Uterus (tissue), 4 donors: ENCODE measurements around the gene PKD1. TPM values are rescaled to one million over a fixed set of nuclear protein-coding genes. Genes with fewer than 3 reads are reported as not detected.

Experiments
- DNase-seq, 2 donors: peaks; one replicate each; pipeline ENCODE4 v3.0.0-alpha.2; 2019 to 2020
- H3K27ac ChIP-seq, 2 donors: fragments of 200-600 bp; sonication (generic); 1 replicate in 1 of 2; 2 replicates in 1 of 2; pipeline ENCODE4 v1.5.1; 2016 to 2018
- H3K27me3 ChIP-seq, 2 donors: fragments of 200-600 bp; sonication (generic); one replicate each; pipeline ENCODE4 v1.5.1; 2018 to 2019; ENCODE audit warnings: control low read depth in 1 of 2
- H3K36me3 ChIP-seq, 2 donors: fragments of 200-600 bp; sonication (generic); one replicate each; pipeline ENCODE4 v1.5.1; 2019; ENCODE audit warnings: control low read depth in 1 of 2
- H3K4me1 ChIP-seq, 2 donors: fragments of 200-600 bp; sonication (generic); one replicate each; pipeline ENCODE4 v1.5.1; 2018 to 2019; ENCODE audit warnings: control low read depth in 1 of 2
- H3K4me3 ChIP-seq, 2 donors: fragments of 200-600 bp; sonication (generic); 1 replicate in 1 of 2; 2 replicates in 1 of 2; pipeline ENCODE4 v1.5.1; 2018 to 2019; ENCODE audit warnings: mild to moderate bottlenecking in 1 of 2
- H3K9me3 ChIP-seq, 2 donors: fragments of 200-600 bp; sonication (generic); one replicate each; pipeline ENCODE4 v1.5.1; 2019; ENCODE audit warnings: control low read depth in 1 of 2
- CTCF ChIP-seq, 4 experiments: fragments of 200-600 bp in 2 of 4; fragments of 450-650 bp in 2 of 4; sonication (generic) in 2 of 4; IDR thresholded peaks; one replicate each; pipeline ENCODE4 v1.5.1; 2016 to 2019; ENCODE audit warnings: antibody characterized with exemption in 4 of 4, mild to moderate bottlenecking in 2 of 4, moderate library complexity in 1 of 4
- POLR2A ChIP-seq, 2 donors: fragments of 450-650 bp; IDR thresholded peaks; one replicate each; pipeline ENCODE4 v1.6.1; 2016; ENCODE audit warnings: antibody characterized with exemption in 2 of 2, mild to moderate bottlenecking in 1 of 2, moderate library complexity in 1 of 2
- intact Hi-C: fragments of 100-400 bp; cut with DNase I; formaldehyde crosslinking; loops from one replicate; pipeline ENCODE4 v1.15.1; 2023; ENCODE audit warnings: low total_unique reads
- total RNA-seq, 4 donors: library from RNA; depleted of rRNA in 3 of 4; stranded (reverse); fragments of >200 nt in 3 of 4; gene quantifications; one replicate each; pipeline versions ENCODE4 v1.1.0 to v1.2.4, GENCODE V29; 2014 to 2023
- donor health status: DM: yes; HTN: yes; CAD: no.

PKD1 gene
- total RNA-seq, 4 donors from 2014 or later, result 149 to 383 (median 197) TPM

GRCh38 chr16:2149630-2150417, 14.1 kb upstream of the PKD1 start:
- intact Hi-C loops, result loop anchor here (10.0 kb wide), 2 partner anchors 45 to 65 kb away; partner anchors contain the start of genes BRICD5 and PGP
- H3K36me3 ChIP-seq, result no peaks in the 10 kb centered on the region

GRCh38 chr16:2148714-2149629, 13.3 kb upstream of the PKD1 start:
- peak in 1 of 4 experiments; percentile 39 for TF ChIP-seq CTCF (IDR thresholded peaks at IDR 0.05)
- TF ChIP-seq POLR2A (IDR thresholded peaks at IDR 0.05), result no peak
- Histone ChIP-seq H3K9me3 (no peaks in the 10 kb centered on the region), H3K4me3 (peak overlapping the region in 1 of 2 donors; percentile 28), H3K4me1 (peaks cover 4 to 31% of the 10 kb centered on the region in 2 donors), H3K27ac (no peak overlapping the region), H3K36me3 (no peaks in the 10 kb centered on the region), H3K27me3 (no peaks in the 10 kb centered on the region)
- no peak for DNase-seq
- intact Hi-C loops, result no loop called here

More at GRCh38 chr16:2149630-2150417, 14.1 kb upstream of the PKD1 start:
- Histone ChIP-seq H3K9me3 (no peaks in the 10 kb centered on the region), H3K27ac (no peak overlapping the region), H3K4me3 (no peak overlapping the region), H3K4me1 (peaks cover 4 to 34% of the 10 kb centered on the region in 2 donors), H3K27me3 (no peaks in the 10 kb centered on the region)
- no peak for TF ChIP-seq POLR2A (IDR thresholded peaks at IDR 0.05)
- TF ChIP-seq CTCF (IDR thresholded peaks at IDR 0.05), result no peak
- no peak for DNase-seq

GRCh38 chr16:2147981-2148671, 12.4 kb upstream of the PKD1 start, which contains the start of gene RAB26:
Gene RAB26, plus strand, starts transcription at chr16:2148625. Its CDS starts 159 bp downstream, at chr16:2148784.
- Histone ChIP-seq H3K36me3 (no peaks in the 10 kb centered on the region), H3K4me1 (peaks cover 4 to 27% of the 10 kb centered on the region in 2 donors), H3K27me3 (no peaks in the 10 kb centered on the region), H3K27ac (peak within 1 kb of the TSS; percentile 59 to 61), H3K4me3 (peak within 1 kb of the TSS; percentile 17 to 34), H3K9me3 (no peaks in the 10 kb centered on the region)
- intact Hi-C loops, result no loop called here
- DNase-seq, result peak; percentile 66 to 75
- no peak for TF ChIP-seq POLR2A (IDR thresholded peaks at IDR 0.05)
- TF ChIP-seq CTCF (IDR thresholded peaks at IDR 0.05), result peak in 1 of 4 experiments; percentile 19

DNA sequence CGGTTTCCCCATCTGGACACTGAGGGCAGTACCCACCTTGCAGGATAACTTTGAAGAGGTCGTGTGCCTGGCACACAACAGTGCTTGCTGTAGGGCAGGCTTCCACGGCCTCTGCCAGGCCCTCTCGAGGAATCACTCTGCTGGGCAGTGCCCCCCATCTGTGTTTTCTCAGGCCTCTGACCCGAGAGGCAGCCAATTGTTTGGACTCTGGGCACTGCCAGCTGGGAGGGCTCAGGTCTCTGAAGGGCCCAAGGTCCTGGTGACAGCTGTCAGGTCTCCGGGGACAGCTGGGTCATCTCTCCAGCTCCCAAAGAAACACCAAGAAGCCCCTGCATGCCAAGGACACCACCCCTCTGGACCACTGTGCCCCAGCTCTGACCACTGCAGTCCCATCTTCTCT, 11.7 kb upstream of the PKD1 start:
- Histone ChIP-seq H3K27ac (peak overlapping the region in 1 of 2 donors; percentile 61), H3K9me3 (no peaks in the 10 kb centered on the region), H3K36me3 (no peaks in the 10 kb centered on the region), H3K4me3 (no peak overlapping the region), H3K27me3 (no peaks in the 10 kb centered on the region), H3K4me1 (peaks cover 4 to 24% of the 10 kb centered on the region in 2 donors)
- DNase-seq, result no peak
- intact Hi-C loops, result no loop called here
- TF ChIP-seq CTCF (IDR thresholded peaks at IDR 0.05), result no peak
- TF ChIP-seq POLR2A (IDR thresholded peaks at IDR 0.05), result no peak
